ENCODE measurements around the gene ZNF335. TPM values are rescaled to one million over a fixed set of nuclear protein-coding genes. Genes with fewer than 3 reads are reported as not detected.
A peak's percentile ranks its signal among the peaks of the same experiment; 100 is the strongest.

ZNF335 gene
- total and polyA plus RNA-seq, 2 of the 13 experiments (the other 11 are each of a cell fraction or from before 2014, with no cell fraction given) = 9.7 to 13.7 TPM

DNA sequence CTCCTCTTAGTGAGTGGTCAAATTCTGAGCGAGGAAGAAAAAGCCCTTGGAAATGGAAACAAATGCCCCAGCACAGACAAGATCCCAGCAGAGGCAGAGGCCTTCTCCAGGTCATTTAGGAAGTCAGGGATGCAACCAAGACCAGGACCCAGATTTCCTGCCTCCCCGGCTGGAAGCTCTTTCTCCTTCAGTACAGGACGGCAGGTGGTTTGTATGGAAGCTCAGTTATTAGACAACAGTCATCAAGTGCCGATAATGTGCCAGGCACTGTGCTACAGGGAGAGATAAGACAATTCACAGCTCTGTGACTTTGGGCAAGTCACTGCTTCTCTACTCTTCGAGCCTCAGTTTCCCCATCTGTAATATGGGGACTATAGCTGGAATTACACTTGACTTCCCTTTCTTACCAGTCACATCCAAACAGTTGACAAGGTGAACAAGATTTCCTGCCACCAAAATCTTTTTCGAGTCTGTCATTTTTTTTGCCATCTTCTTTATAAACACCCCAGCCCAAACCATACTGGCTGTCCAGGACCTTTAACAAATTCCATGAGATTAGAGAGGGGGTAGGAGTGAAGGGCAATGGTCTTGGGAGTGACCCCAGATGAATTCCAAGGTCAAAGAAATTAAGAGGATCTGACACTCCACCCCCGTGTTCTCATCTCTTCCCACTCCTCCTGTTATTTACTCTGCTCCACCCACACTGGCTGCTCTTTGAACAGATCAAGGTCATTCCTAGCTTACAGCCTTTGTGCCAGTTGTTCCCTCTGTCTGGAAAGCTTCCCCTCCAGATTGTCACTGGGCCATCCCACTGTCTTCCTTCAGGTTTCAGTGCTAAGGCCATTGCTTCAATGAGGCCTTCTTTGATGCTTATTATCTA lies 42.8 kb upstream of the ZNF335 start (continued):
- TF ChIP-seq, protein P1, sequence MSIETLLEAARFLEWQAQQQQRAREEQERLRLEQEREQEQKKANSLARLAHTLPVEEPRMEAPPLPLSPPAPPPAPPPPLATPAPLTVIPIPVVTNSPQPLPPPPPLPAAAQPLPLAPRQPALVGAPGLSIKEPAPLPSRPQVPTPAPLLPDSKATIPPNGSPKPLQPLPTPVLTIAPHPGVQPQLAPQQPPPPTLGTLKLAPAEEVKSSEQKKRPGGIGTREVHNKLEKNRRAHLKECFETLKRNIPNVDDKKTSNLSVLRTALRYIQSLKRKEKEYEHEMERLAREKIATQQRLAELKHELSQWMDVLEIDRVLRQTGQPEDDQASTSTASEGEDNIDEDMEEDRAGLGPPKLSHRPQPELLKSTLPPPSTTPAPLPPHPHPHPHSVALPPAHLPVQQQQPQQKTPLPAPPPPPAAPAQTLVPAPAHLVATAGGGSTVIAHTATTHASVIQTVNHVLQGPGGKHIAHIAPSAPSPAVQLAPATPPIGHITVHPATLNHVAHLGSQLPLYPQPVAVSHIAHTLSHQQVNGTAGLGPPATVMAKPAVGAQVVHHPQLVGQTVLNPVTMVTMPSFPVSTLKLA (IDR thresholded peaks at IDR 0.05) = no peak
- TF ChIP-seq ZMYM2 (CRISPR knock-in tag; IDR thresholded peaks at IDR 0.05) (peak; percentile 50), GABPB1 (CRISPR knock-in tag; IDR thresholded peaks at IDR 0.05) (peak; percentile 14; the same call in 1 of the 2 replicates), ZNF430 (CRISPR knock-in tag; IDR thresholded peaks at IDR 0.05) (peak; percentile 47; the same call in 1 of the 2 replicates), HNF4A (CRISPR knock-in tag; IDR thresholded peaks at IDR 0.05) (peak; percentile 97), ZNF501 (CRISPR knock-in tag; IDR thresholded peaks at IDR 0.05) (peak; percentile 19; the same call in 1 of the 2 replicates), SMAD3 (CRISPR knock-in tag; IDR thresholded peaks at IDR 0.05) (peak; percentile 44; the same call in 1 of the 2 replicates), ATM (IDR thresholded peaks at IDR 0.05; ENCODE audit: borderline replicate concordance) (no peak), ATF7-NPFF (CRISPR knock-in tag; IDR thresholded peaks at IDR 0.05; ENCODE audit: low read depth) (0 out of 2 replicates have a peak, but pooled peaks have one; percentile 45), ZNF703 (CRISPR knock-in tag; IDR thresholded peaks at IDR 0.05; ENCODE audit: borderline replicate concordance) (no peak; the same call in 1 of the 2 replicates), ZNF780A (CRISPR knock-in tag; IDR thresholded peaks at IDR 0.05) (no peak), BORCS8-MEF2B (CRISPR knock-in tag; IDR thresholded peaks at IDR 0.05) (no peak; the same call in 1 of the 2 replicates), ZNF382 (CRISPR knock-in tag; IDR thresholded peaks at IDR 0.05; ENCODE audit: borderline replicate concordance) (no peak), ZNF225 (CRISPR knock-in tag; IDR thresholded peaks at IDR 0.05) (no peak), SP4 (CRISPR knock-in tag; IDR thresholded peaks at IDR 0.05) (0 out of 2 replicates have a peak, but pooled peaks have one; percentile 0)
- TF ChIP-seq, protein P2, sequence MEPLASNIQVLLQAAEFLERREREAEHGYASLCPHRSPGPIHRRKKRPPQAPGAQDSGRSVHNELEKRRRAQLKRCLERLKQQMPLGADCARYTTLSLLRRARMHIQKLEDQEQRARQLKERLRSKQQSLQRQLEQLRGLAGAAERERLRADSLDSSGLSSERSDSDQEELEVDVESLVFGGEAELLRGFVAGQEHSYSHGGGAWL (CRISPR knock-in tag; IDR thresholded peaks at IDR 0.05) = no peak; the same call in 1 of the 2 replicates
- TF ChIP-seq, protein P3, sequence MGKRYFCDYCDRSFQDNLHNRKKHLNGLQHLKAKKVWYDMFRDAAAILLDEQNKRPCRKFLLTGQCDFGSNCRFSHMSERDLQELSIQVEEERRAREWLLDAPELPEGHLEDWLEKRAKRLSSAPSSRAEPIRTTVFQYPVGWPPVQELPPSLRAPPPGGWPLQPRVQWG (CRISPR knock-in tag; IDR thresholded peaks at IDR 0.05; ENCODE audit: borderline replicate concordance, low read depth) = no peak
- TF ChIP-seq, protein P4, sequence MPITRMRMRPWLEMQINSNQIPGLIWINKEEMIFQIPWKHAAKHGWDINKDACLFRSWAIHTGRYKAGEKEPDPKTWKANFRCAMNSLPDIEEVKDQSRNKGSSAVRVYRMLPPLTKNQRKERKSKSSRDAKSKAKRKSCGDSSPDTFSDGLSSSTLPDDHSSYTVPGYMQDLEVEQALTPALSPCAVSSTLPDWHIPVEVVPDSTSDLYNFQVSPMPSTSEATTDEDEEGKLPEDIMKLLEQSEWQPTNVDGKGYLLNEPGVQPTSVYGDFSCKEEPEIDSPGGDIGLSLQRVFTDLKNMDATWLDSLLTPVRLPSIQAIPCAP (CRISPR knock-in tag; IDR thresholded peaks at IDR 0.05; ENCODE audit: low read depth) = no peak
- TF ChIP-seq, protein P5, sequence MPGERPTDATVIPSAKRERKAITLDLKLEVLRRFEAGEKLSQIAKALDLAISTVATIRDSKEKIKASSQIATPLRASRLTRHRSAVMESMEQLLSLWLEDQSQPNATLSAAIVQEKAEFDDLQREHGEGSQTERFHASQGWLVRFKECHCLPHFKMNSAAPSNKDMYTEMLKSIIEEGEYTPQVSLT (CRISPR knock-in tag; IDR thresholded peaks at IDR 0.05; ENCODE audit: borderline replicate concordance, low read depth) = no peak
- TF ChIP-seq, protein P6, sequence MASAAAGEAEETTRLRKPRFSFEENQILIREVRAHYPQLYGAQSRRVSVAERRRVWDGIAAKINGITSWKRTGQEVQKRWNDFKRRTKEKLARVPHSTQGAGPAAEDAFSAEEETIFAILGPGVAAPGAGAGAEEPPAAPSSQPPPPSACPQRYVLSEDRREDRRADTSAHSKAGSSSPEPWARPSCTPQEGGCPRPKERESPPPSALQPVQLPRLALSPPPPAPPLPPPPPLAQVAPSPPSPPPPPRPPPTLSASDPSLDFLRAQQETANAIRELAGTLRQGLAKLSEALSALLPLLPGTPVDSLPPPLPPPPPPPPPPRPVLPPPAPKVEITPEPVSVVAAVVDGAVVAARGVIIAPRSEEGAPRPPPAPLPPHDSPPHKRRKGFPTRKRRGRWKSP (CRISPR knock-in tag; IDR thresholded peaks at IDR 0.05) = no peak
- TF ChIP-seq, protein P7, sequence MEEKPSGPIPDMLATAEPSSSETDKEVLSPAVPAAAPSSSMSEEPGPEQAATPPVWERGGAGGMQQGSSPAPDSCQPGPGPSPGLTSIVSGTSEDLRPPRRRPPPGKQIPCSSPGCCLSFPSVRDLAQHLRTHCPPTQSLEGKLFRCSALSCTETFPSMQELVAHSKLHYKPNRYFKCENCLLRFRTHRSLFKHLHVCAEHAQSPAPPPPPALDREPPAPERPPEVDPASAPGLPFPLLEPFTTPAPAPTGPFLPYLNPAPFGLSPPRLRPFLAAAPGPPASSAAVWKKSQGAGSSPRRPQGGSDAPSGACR (CRISPR knock-in tag; IDR thresholded peaks at IDR 0.05) = no peak
- TF ChIP-seq, protein P8, sequence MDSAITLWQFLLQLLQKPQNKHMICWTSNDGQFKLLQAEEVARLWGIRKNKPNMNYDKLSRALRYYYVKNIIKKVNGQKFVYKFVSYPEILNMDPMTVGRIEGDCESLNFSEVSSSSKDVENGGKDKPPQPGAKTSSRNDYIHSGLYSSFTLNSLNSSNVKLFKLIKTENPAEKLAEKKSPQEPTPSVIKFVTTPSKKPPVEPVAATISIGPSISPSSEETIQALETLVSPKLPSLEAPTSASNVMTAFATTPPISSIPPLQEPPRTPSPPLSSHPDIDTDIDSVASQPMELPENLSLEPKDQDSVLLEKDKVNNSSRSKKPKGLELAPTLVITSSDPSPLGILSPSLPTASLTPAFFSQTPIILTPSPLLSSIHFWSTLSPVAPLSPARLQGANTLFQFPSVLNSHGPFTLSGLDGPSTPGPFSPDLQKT (CRISPR knock-in tag; IDR thresholded peaks at IDR 0.05; ENCODE audit: borderline replicate concordance) = 0 out of 2 replicates have a peak, but pooled peaks have one; percentile 59

Measured in HepG2 (cell line).